ENCODE data around the gene WTIP. TPM values are rescaled to one million over a fixed set of nuclear protein-coding genes. Genes with fewer than 3 reads are reported as not detected.
"Not testable (repeated sequence)": the region's sequence is repeated elsewhere in the genome, so short reads cannot be mapped to it uniquely, and the experiment has no call there.

WTIP gene
- total RNA-seq (under 1 TPM; 0.08 to 0.10 TPM), total RNA-seq (1.2 to 1.6 reads per million in 2 donors)

DNA sequence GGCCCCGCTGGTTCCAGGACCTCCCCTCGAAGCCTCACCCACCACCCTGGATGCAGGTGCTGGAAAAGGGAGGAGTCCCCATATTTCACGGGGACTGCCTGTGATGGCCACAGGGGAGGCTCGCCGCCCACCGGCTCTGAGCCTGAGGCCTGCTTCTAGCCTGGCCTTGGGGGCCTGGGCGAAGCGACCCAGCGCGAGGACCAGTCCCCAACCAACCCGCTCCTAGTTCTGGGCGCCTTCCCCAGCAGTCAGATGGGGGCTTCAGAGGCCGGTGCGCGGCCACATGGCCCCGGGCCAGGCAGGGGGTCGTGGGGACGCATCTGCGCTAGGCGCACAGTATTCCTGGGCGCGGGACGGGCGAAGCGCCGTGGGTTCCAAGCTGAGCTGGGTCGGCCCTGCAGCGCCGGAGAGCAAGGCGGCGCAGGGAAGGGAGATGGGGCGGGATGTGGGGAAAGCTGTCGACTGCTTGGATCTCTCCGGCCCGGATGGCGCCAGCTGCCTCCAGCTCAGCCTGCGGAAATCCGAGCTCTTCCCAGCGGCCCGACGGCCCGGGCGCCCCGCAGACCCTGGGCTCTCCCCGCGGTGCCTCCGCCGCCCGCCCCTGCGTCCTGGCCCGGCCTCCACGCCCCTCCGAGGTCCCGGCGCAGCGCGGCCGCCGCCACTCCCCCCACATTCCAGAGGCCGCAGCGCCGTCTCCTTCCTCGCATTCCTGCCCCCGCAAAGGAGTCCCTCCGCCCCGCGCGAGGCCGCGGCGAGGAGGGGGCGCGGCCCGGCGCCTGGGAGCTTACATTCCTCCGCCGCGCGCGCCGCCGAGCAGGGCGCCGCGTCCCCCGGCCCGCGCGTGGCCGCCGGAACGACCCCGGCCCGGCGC is at the start of gene WTIP:
TSS of gene WTIP (plus strand) at position 788 of the 871 bp plus-strand sequence. CDS start 217 bp downstream, outside the sequence.
- peak within 1 kb of the TSS; percentile 84 for H3K4me3 Mint-ChIP-seq
- ATAC-seq: no peak
- peaks cover 6% of the 10 kb centered on the region for H3K4me1 Mint-ChIP-seq
- no peak for DNase-seq
- peaks cover 52% of the 10 kb centered on the region for H3K27me3 Mint-ChIP-seq
- H3K27ac Mint-ChIP-seq: no peak within 1 kb of the TSS
- H3K36me3 Mint-ChIP-seq (ENCODE audit: low read depth): peaks cover 10% of the 10 kb centered on the region
- no peaks in the 10 kb centered on the region for H3K9me3 ChIP-seq (ENCODE audit: control insufficient read depth, low read length, poor library complexity, severe bottlenecking)

DNA sequence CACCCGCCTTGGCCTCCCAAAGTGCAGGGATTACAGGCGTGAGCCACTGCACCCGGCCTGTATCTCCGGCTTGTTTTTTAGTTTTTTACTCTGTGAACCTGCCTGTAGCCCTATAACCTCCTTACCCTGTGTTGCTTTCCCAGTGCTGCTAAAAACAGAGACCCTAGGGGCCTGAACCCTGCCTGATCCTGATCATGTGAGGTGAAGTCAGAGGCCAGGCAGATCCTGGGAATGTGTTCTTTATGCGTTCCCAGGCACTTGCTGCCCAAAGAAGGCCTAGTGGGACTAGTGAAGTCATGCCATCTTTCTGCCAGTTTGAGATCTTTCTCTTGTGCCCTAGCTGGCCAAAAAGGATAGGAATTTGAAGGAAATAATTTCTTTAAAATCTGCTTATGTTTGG is 48.8 kb upstream of the WTIP start:
- Mint-ChIP-seq H3K36me3 (ENCODE audit: low read depth) (no peaks in the 10 kb centered on the region), H3K27ac (peak overlapping the region; percentile 19)

DNA sequence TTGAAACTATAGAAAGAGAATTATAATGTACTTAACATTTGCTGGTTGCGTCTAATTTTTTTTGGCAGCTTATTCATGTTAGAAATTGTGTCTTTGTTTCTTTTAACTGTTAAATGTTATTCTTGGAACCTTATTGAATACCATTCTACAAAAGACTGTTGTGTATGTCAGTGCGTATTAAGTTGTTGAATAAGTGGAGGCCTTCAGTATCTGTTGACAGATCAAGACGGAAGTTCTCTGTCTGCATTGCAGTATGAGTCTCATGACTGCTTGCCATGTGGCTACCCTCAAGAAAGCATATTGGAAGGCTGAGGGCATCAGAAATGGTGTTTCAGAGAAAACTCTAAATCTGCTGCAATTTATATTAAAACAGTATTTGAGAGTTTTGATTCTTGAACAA is 44.8 kb upstream of the WTIP start:
- Mint-ChIP-seq H3K27me3 (no peaks in the 10 kb centered on the region), H3K27ac (no peak overlapping the region), H3K36me3 (ENCODE audit: low read depth) (peaks cover 6% of the 10 kb centered on the region), H3K4me3 (no peak overlapping the region), H3K4me1 (peaks cover 10% of the 10 kb centered on the region)
- DNase-seq: no peak
- no peaks in the 10 kb centered on the region for H3K9me3 ChIP-seq (ENCODE audit: control insufficient read depth, low read length, poor library complexity, severe bottlenecking)
- no peak for ATAC-seq

More for the DNA sequence above, 48.8 kb upstream of the WTIP start:
- Mint-ChIP-seq H3K4me3 (no peak overlapping the region), H3K27me3 (no peaks in the 10 kb centered on the region), H3K4me1 (peaks cover 23% of the 10 kb centered on the region)
- no peak for ATAC-seq
- DNase-seq: no peak
- no peaks in the 10 kb centered on the region for H3K9me3 ChIP-seq (ENCODE audit: control insufficient read depth, low read length, poor library complexity, severe bottlenecking)

DNA sequence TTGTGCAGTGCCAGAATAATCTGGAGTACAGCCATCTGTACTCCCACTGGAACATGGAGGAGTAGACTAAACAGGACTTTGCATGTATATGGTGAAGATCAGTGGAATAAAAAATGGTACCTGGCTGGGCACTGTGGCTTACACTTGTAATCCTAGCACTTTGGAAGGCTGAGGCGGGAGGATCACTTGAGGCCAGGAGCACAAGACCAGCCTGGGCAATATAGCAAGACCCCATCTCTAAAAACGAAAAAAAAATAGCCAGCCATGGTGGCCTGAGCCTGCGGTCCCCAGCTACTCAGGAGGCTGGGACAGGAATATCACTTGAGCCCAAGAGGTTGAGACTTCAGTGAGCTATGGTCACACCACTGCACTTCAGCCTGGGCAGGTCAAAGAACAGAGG is 33.4 kb upstream of the WTIP start:
- H3K4me3 Mint-ChIP-seq: no peak overlapping the region
- no peaks in the 10 kb centered on the region for H3K9me3 ChIP-seq (ENCODE audit: control insufficient read depth, low read length, poor library complexity, severe bottlenecking)
- no peak overlapping the region for H3K27ac Mint-ChIP-seq
- no peaks in the 10 kb centered on the region for H3K27me3 Mint-ChIP-seq
- no peak for ATAC-seq
- H3K36me3 Mint-ChIP-seq (ENCODE audit: low read depth): peaks cover 12% of the 10 kb centered on the region
- no peak for DNase-seq
- peaks cover 18% of the 10 kb centered on the region for H3K4me1 Mint-ChIP-seq

DNA sequence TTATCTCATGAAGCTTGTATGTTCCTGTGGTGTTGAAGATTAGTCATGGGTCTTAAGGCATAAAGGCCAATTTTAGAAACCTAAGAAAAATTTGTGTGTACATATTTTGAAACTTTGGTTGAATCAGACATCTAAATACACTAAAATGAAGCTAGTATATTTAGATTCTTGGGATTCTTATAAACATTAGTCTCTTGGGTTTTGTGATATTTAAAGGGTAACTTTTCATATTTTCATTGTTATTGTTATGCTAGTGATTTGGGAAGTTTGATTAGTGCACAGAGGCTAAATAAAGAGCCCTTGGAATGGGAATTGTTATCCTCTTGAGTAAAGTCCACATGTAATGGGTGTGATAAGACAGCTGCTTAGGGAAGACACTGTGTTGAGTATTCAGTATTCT is 28.8 kb upstream of the WTIP start:
- ATAC-seq (no peak), DNase-seq (no peak)
- Mint-ChIP-seq H3K27ac (no peak overlapping the region), H3K27me3 (no peaks in the 10 kb centered on the region), H3K4me1 (peaks cover 16% of the 10 kb centered on the region), H3K4me3 (no peak overlapping the region), H3K36me3 (ENCODE audit: low read depth) (peaks cover 6% of the 10 kb centered on the region)
- no peaks in the 10 kb centered on the region for H3K9me3 ChIP-seq (ENCODE audit: control insufficient read depth, low read length, poor library complexity, severe bottlenecking)

DNA sequence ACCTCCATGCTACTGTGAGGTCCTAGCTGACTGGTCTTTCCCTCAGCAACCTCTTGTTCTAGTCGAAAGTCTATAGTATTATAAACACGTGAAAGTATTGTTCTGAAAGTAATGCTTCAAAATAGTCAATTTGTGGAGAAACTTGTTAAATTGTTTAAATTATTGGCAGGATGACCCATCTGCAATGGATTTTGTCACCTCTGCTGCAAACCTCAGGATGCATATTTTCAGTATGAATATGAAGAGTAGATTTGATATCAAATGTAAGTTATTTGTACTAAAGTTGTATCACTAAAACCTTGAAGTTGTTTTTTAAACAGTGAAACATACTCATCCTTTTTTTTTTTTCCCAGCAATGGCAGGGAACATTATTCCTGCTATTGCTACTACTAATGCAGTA is 27.5 kb upstream of the WTIP start:
- no peak overlapping the region for H3K4me3 Mint-ChIP-seq
- H3K27ac Mint-ChIP-seq: no peak overlapping the region
- H3K36me3 Mint-ChIP-seq (ENCODE audit: low read depth): peaks cover 7% of the 10 kb centered on the region
- ATAC-seq: no peak
- no peaks in the 10 kb centered on the region for H3K9me3 ChIP-seq (ENCODE audit: control insufficient read depth, low read length, poor library complexity, severe bottlenecking)
- DNase-seq: no peak
- no peaks in the 10 kb centered on the region for H3K27me3 Mint-ChIP-seq
- H3K4me1 Mint-ChIP-seq: peaks cover 9% of the 10 kb centered on the region

DNA sequence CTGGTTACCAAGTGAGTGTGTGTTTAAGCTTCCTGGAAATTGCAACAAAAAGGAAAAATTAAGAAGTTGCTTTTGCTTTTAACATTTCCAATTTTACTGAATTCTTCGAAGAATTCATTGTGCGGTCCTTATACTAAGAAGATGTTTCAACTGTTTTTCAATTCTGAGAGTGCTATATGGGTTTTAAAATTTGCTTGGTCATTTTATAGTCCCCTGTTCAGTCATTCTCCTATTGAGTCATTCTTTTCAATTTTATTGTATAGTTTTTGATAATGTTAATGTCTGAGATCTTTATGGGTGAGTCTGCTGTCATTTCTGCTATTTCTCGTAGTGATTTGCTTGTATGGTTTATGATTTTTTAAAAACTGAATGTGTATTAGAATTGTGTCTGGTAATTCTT is 26.9 kb upstream of the WTIP start:
- Mint-ChIP-seq H3K4me1 (peaks cover 12% of the 10 kb centered on the region), H3K4me3 (no peak overlapping the region), H3K36me3 (ENCODE audit: low read depth) (peaks cover 8% of the 10 kb centered on the region), H3K27me3 (no peaks in the 10 kb centered on the region), H3K27ac (no peak overlapping the region)
- ATAC-seq: no peak
- DNase-seq: no peak
- H3K9me3 ChIP-seq (ENCODE audit: control insufficient read depth, low read length, poor library complexity, severe bottlenecking): no peaks in the 10 kb centered on the region

DNA sequence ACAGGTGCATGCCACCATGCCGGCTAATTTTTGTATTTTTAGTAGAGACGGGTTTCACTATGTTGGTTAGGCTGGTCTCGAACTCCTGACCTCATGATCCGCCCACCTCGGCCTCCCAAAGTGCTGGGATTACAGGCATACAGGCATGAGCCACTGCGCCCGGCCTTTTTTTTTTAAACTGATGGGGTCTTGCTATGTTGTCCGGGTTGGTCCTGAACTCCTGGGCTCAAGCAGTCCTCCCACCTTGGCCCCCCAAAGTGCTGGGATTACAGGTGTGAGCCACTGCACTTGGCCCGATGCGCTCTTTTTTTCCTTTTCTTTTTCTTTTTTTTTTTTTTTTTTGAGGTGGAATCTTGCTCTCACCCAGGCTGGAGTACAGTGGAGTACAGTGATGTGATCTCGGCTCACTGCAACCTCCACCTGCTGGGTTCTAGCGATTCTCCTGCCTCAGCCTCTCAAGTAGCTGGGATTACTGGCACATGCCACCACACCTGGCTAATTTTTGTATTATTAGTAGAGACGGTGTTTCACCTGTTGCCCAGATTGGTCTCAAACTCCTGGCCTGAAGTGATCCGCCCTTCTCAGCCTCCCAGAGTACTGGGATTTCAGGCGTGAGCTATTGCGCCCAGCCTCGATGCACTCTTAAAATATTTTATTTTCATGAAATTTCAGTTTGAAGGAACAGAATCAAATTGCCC is 25.6 kb upstream of the WTIP start:
- not testable (repeated sequence) for H3K27ac Mint-ChIP-seq; H3K36me3 Mint-ChIP-seq (ENCODE audit: low read depth); DNase-seq; ATAC-seq; H3K9me3 ChIP-seq (ENCODE audit: control insufficient read depth, low read length, poor library complexity, severe bottlenecking); H3K4me1 Mint-ChIP-seq; H3K4me3 Mint-ChIP-seq; H3K27me3 Mint-ChIP-seq

DNA sequence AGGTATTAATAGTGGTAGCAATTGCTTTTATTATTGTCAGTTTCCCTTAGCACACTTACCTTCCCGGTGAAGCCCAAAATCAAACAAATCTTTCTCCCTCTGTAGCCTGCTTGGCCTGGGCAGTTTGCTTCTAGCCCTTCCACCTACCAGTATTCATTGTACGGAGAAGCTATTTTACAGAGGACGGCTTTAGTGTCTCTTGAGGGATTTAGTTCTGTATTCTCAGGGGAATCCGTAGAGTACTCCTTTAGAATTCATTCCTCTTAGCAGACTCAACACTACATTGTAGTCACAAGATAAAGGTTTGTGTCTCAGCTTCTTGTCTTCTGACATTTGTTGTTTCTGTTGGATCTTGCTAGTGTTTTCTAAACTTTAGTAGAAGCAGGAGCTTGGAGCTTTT is 24.1 kb upstream of the WTIP start:
- no peak for ATAC-seq
- Mint-ChIP-seq H3K36me3 (ENCODE audit: low read depth) (peaks cover 17% of the 10 kb centered on the region), H3K4me1 (peaks cover 14% of the 10 kb centered on the region), H3K4me3 (no peak overlapping the region), H3K27me3 (no peaks in the 10 kb centered on the region), H3K27ac (peak overlapping the region; percentile 11)
- no peak for DNase-seq
- no peaks in the 10 kb centered on the region for H3K9me3 ChIP-seq (ENCODE audit: control insufficient read depth, low read length, poor library complexity, severe bottlenecking)

DNA sequence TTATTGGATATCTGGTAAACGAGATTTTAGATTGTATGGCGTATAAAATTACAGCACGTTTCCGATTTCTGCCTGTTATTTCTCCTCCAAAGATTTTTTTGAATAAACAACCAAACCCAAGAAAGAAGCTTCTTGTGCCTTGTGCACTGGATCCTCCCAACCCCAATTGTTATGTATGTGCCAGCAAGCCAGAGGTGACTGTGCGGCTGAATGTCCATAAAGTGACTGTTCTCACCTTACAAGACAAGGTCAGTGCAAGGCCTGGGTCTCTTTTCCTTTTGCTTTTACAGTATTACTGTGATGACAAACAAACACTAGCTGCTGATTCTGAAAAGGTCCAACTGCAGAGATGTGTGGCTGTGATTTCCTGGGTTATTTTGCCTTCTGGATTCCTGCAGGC is 22.9 kb upstream of the WTIP start:
- Mint-ChIP-seq H3K4me3 (no peak overlapping the region), H3K4me1 (peaks cover 11% of the 10 kb centered on the region), H3K27ac (peak overlapping the region; percentile 14), H3K36me3 (ENCODE audit: low read depth) (peaks cover 17% of the 10 kb centered on the region), H3K27me3 (no peaks in the 10 kb centered on the region)
- ATAC-seq (no peak), DNase-seq (no peak)
- no peaks in the 10 kb centered on the region for H3K9me3 ChIP-seq (ENCODE audit: control insufficient read depth, low read length, poor library complexity, severe bottlenecking)

DNA sequence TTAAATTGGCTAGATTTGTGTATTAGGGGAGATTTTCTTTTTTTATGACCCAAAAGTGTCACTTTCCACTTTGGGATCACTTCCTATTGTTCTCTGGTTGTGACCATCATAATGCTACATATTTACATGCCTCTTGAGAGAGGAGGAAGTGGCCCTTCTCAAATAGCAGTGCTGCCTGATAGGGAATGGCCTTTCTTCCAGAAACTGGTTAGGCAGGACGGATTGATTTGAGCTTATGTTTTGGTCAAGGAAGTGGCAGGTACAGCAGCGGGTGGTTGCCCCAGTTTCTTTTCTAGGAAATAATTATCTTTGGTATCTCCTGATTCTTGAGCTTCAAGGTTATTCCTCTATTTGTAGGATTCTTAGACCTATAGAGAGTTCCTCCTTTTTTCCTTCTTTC is 21.9 kb upstream of the WTIP start:
- no peak for ATAC-seq
- DNase-seq: no peak
- Mint-ChIP-seq H3K4me3 (no peak overlapping the region), H3K27me3 (no peaks in the 10 kb centered on the region), H3K4me1 (peaks cover 11% of the 10 kb centered on the region), H3K36me3 (ENCODE audit: low read depth) (peaks cover 17% of the 10 kb centered on the region), H3K27ac (no peak overlapping the region)
- no peaks in the 10 kb centered on the region for H3K9me3 ChIP-seq (ENCODE audit: control insufficient read depth, low read length, poor library complexity, severe bottlenecking)

DNA sequence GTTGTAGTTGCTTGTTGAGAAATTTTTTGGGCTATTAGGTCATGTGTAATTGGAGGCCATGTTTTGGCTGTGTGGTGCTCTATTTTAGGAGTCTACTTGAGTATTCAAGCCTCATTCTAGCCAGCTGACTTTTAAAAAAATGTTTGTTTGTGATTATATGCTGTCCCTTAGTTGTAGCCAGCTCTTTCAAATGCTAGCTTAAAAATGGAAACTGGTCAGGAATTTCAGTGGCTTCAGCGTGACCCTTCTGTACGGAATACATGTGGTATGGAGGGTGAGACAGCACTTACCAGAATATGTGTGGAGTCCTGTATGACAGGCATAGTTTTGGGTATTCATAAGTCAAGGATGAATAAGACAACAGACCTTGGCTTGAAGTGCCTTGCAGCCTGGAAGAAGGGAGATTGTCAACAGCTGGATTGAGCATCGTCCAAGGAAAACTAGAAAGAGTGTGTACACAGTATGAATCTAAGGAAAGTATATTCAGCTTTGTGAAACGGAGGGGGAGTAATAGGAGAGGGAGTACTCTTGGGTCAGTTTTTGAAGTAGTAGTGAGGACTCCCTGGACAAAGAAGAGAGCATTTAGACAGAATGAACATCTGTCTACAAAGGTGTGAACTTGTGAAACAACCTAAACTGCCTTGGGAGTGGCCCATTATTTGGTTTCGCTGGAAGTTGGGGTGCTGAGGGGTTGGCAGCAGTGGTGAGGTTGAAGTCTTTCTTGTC is 20.0 kb upstream of the WTIP start:
- DNase-seq (no peak), ATAC-seq (no peak)
- H3K27me3 Mint-ChIP-seq: no peaks in the 10 kb centered on the region
- H3K36me3 Mint-ChIP-seq (ENCODE audit: low read depth): peaks cover 15% of the 10 kb centered on the region
- no peaks in the 10 kb centered on the region for H3K9me3 ChIP-seq (ENCODE audit: control insufficient read depth, low read length, poor library complexity, severe bottlenecking)
- no peak overlapping the region for H3K4me3 Mint-ChIP-seq
- peak overlapping the region; percentile 61 for H3K27ac Mint-ChIP-seq
- peaks cover 11% of the 10 kb centered on the region for H3K4me1 Mint-ChIP-seq

DNA sequence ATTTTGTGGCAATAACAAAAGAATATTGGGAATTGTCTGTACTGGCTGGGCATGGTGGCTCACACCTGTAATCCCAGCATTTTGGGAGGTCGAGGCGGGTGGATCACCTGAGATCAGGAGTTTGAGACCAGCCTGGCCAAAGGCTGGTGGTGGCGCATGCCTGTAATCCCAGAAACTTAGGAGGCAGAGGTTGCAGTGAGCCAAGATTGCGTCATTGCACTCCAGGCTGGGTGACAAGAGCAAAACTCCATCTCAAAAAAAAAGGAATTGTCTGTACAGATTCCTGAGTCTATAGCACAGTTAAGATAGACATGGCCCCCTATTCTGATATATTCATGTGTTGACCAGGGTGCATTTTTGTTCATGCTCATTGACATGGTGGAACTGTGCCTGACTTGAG is 16.8 kb upstream of the WTIP start:
- H3K27me3 Mint-ChIP-seq; H3K4me1 Mint-ChIP-seq; H3K9me3 ChIP-seq (ENCODE audit: control insufficient read depth, low read length, poor library complexity, severe bottlenecking); DNase-seq; ATAC-seq; H3K4me3 Mint-ChIP-seq; H3K27ac Mint-ChIP-seq: not testable (repeated sequence)
- peaks cover 20% of the 10 kb centered on the region for H3K36me3 Mint-ChIP-seq (ENCODE audit: low read depth)

Data from T-helper 17 cell (primary cell).